Left ventricle myocardium inferior (tissue), 1 donor: ENCODE measurements around the gene TCF12. TPM values are rescaled to one million over a fixed set of nuclear protein-coding genes. Genes with fewer than 3 reads are reported as not detected.

Experiments used
- DNase-seq: peaks from one replicate; pipeline ENCODE4 v3.0.0-alpha.2; 2020
- H3K27ac ChIP-seq: fragments of 200-600 bp; replicated peaks from 2 replicates; pipeline ENCODE4 v1.8.0; 2021
- H3K27me3 ChIP-seq: fragments of 200-600 bp; 2 replicates; pipeline ENCODE4 v1.8.0; 2021; ENCODE audit warnings: low read depth
- H3K36me3 ChIP-seq: fragments of 200-600 bp; 2 replicates; pipeline ENCODE4 v1.8.0; 2021
- H3K4me1 ChIP-seq: fragments of 200-600 bp; 2 replicates; pipeline ENCODE4 v1.8.0; 2021
- H3K4me3 ChIP-seq: fragments of 200-600 bp; 2 replicates; pipeline ENCODE4 v1.8.0; 2021; ENCODE audit warnings: mild to moderate bottlenecking, moderate library complexity
- H3K9me3 ChIP-seq: fragments of 200-600 bp; replicated peaks from 2 replicates; pipeline ENCODE4 v1.8.0; 2021
- CTCF ChIP-seq: fragments of 200-600 bp; IDR thresholded peaks from 2 replicates; pipeline ENCODE4 v1.8.0; 2021; ENCODE audit warnings: antibody characterized with exemption, mild to moderate bottlenecking, borderline replicate concordance
- intact Hi-C: fragments of 100-400 bp; cut with micrococcal nuclease; formaldehyde crosslinking; loops from one replicate; pipeline ENCODE4 v1.11.0; 2022
- total RNA-seq: library from RNA; stranded (reverse); fragmentation: NEBNext Ultra II Directional; extraction: Animal tissue kit (Norgen Biotek cat#: 25700); gene quantifications from one replicate; pipeline ENCODE4 v1.2.1, GENCODE V29; 2021
- donor health status: DM: no; HTN: yes; CAD: no; lungs with severe emphysema.

TCF12 gene
- total RNA-seq, 1 donor from 2014 or later = 52.1 TPM

- no peak for TF ChIP-seq CTCF
- H3K4me1 ChIP-seq = peaks cover 55% of the 10 kb centered on the region
- H3K36me3 ChIP-seq = no peaks in the 10 kb centered on the region
- H3K27me3 ChIP-seq = no peaks in the 10 kb centered on the region
- no peak overlapping the region for H3K27ac ChIP-seq
- intact Hi-C loops = no loop called here
- no peak for DNase-seq
- H3K9me3 ChIP-seq = no peaks in the 10 kb centered on the region
- H3K4me3 ChIP-seq = no peak overlapping the region
Measured at GRCh38 chr15:57044970-57045369, 126.5 kb downstream of the TCF12 start.

- Histone ChIP-seq H3K4me3 (no peak overlapping the region), H3K9me3 (no peaks in the 10 kb centered on the region), H3K4me1 (peaks cover 46% of the 10 kb centered on the region), H3K27me3 (no peaks in the 10 kb centered on the region), H3K27ac (no peak overlapping the region), H3K36me3 (no peaks in the 10 kb centered on the region)
- DNase-seq = no peak
- no peak for TF ChIP-seq CTCF
- intact Hi-C loops = no loop called here
Measured at GRCh38 chr15:57045741-57046382, 127.4 kb downstream of the TCF12 start.

- DNase-seq = no peak
- Histone ChIP-seq H3K9me3 (no peaks in the 10 kb centered on the region), H3K36me3 (no peaks in the 10 kb centered on the region), H3K4me3 (no peak overlapping the region), H3K27ac (no peak overlapping the region), H3K4me1 (peaks cover 42% of the 10 kb centered on the region), H3K27me3 (no peaks in the 10 kb centered on the region)
- intact Hi-C loops = no loop called here
- TF ChIP-seq CTCF = no peak
Measured at GRCh38 chr15:57048930-57049549, 130.6 kb downstream of the TCF12 start.

GRCh38 chr15:57053470-57053869, 135.0 kb downstream of the TCF12 start:
- no peak for TF ChIP-seq CTCF
- no peak overlapping the region for H3K27ac ChIP-seq
- no peak for DNase-seq
- H3K36me3 ChIP-seq = no peaks in the 10 kb centered on the region
- H3K4me1 ChIP-seq = peaks cover 54% of the 10 kb centered on the region
- intact Hi-C loops = no loop called here
- H3K27me3 ChIP-seq = no peaks in the 10 kb centered on the region
- no peaks in the 10 kb centered on the region for H3K9me3 ChIP-seq
- no peak overlapping the region for H3K4me3 ChIP-seq

GRCh38 chr15:57054204-57054750, 135.8 kb downstream of the TCF12 start:
- H3K27me3 ChIP-seq = no peaks in the 10 kb centered on the region
- DNase-seq = no peak
- no peak for TF ChIP-seq CTCF
- H3K4me1 ChIP-seq = peaks cover 62% of the 10 kb centered on the region
- intact Hi-C loops = no loop called here
- no peaks in the 10 kb centered on the region for H3K36me3 ChIP-seq
- H3K9me3 ChIP-seq = no peaks in the 10 kb centered on the region
- H3K27ac ChIP-seq = no peak overlapping the region
- no peak overlapping the region for H3K4me3 ChIP-seq
